Smooth muscle cell of the pulmonary artery (primary cell): ENCODE data around the gene CDH5. TPM values are rescaled to one million over a fixed set of nuclear protein-coding genes. Genes with fewer than 3 reads are reported as not detected.

Source experiments
- total RNA-seq: library from RNA; depleted of rRNA; stranded (reverse); fragments of >200 nt; gene quantifications from 2 replicates; pipeline ENCODE4 v1.2.3, GENCODE V29; 2014

Gene CDH5, protein sequence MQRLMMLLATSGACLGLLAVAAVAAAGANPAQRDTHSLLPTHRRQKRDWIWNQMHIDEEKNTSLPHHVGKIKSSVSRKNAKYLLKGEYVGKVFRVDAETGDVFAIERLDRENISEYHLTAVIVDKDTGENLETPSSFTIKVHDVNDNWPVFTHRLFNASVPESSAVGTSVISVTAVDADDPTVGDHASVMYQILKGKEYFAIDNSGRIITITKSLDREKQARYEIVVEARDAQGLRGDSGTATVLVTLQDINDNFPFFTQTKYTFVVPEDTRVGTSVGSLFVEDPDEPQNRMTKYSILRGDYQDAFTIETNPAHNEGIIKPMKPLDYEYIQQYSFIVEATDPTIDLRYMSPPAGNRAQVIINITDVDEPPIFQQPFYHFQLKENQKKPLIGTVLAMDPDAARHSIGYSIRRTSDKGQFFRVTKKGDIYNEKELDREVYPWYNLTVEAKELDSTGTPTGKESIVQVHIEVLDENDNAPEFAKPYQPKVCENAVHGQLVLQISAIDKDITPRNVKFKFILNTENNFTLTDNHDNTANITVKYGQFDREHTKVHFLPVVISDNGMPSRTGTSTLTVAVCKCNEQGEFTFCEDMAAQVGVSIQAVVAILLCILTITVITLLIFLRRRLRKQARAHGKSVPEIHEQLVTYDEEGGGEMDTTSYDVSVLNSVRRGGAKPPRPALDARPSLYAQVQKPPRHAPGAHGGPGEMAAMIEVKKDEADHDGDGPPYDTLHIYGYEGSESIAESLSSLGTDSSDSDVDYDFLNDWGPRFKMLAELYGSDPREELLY
- total RNA-seq, result 2.5 and 3.6 TPM in 2 replicates

GRCh38 chr16:66366433-66367299 lies at the start of gene CDH5:
CDH5 (plus strand) TSS chr16:66366691; CDS start chr16:66379338, 12,647 bp downstream.

GRCh38 chr16:66427036-66427860 lies 60.8 kb downstream of the CDH5 start, which contains the start of gene BEAN1:
BEAN1 (plus strand) TSS chr16:66427295; CDS start chr16:66437677, 10,382 bp downstream.

Other genes starting within 250 kb of the CDH5 start
- 0.07 and 0.13 TPM in 2 replicates for gene BEAN1, start 60.6 kb downstream of the CDH5 start, total RNA-seq
- gene TK2, start 183.4 kb downstream of the CDH5 start, total RNA-seq, result 61.6 and 90.7 TPM in 2 replicates
- 34.6 and 40.3 TPM in 2 replicates for gene CKLF, start 185.9 kb downstream of the CDH5 start, total RNA-seq
- gene CMTM1, start 199.7 kb downstream of the CDH5 start, total RNA-seq, result 2.1 and 2.2 TPM in 2 replicates
- gene CMTM2, start 212.8 kb downstream of the CDH5 start, total RNA-seq, result not detected in 2 replicates
- gene CMTM3, start 238.0 kb downstream of the CDH5 start, total RNA-seq, result 11.9 and 17.4 TPM in 2 replicates